SK-N-SH (cell line): Measurements from ENCODE around the gene ZNF777. TPM values are rescaled to one million over a fixed set of nuclear protein-coding genes. Genes with fewer than 3 reads are reported as not detected.

ENCODE experiments used
- CTCF ChIA-PET: fragments of 300-600, 350-600 bp; formaldehyde crosslinking; extraction: SDS; loops from one replicate; lab custom pipeline; 2021; lab: Yijun Ruan, JAX
- POLR2A ChIA-PET: fragments of 350-600 bp; sonication (Branson Sonifier 250); formaldehyde crosslinking; extraction: SDS; loops from one replicate; lab custom pipeline; 2020; ENCODE audit warnings: antibody characterized with exemption, inconsistent platforms; lab: Yijun Ruan, JAX
- DNase-seq: peaks from one replicate; pipeline ENCODE4 v3.0.0; 2012
- H2AFZ ChIP-seq: fragments of 200-600 bp; sonication (generic); 2 replicates; pipeline ENCODE4 v1.8.1; 2016; ENCODE audit warnings: antibody characterized with exemption, mild to moderate bottlenecking, low read depth
- H3F3A ChIP-seq: fragments of 200-600 bp; sonication (generic); replicated peaks from 2 replicates; pipeline ENCODE3; 2016; ENCODE audit warnings: antibody characterized with exemption, mild to moderate bottlenecking; ENCODE audit not compliant: insufficient read depth
- H3K27ac ChIP-seq, 2 experiments: fragments of 200-500 bp in 1 of 2; fragments of 200-600 bp in 1 of 2; sonication (Bioruptor generic) in 1 of 2; sonication (generic), shearing (Covaris generic) in 1 of 2; 2 replicates each; pipeline versions ENCODE4 v1.5.1 to v1.6.1; 2014 to 2016; ENCODE audit warnings: low read depth in 2 of 2, inconsistent platforms in 1 of 2, low read length in 1 of 2, mild to moderate bottlenecking in 1 of 2, mixed read lengths in 1 of 2
- H3K27me3 ChIP-seq: fragments of 200-600 bp; sonication (generic), shearing (Covaris generic); 2 replicates; pipeline ENCODE4 v1.6.1; 2016; ENCODE audit warnings: mixed run types; ENCODE audit not compliant: insufficient read depth
- H3K36me3 ChIP-seq, 2 experiments: fragments of 200-500 bp in 1 of 2; fragments of 200-600 bp in 1 of 2; sonication (Bioruptor generic) in 1 of 2; sonication (generic) in 1 of 2; replicated peaks in 1 of 2; 2 replicates each; pipeline versions ENCODE3 to v1.5.1; 2014 to 2016; ENCODE audit warnings: low read length in 1 of 2, mild to moderate bottlenecking in 1 of 2; ENCODE audit not compliant: insufficient read depth in 2 of 2, control insufficient read depth in 1 of 2
- H3K4me1 ChIP-seq, 2 experiments: fragments of 200-500 bp in 1 of 2; fragments of 200-600 bp in 1 of 2; sonication (Bioruptor generic) in 1 of 2; sonication (generic), shearing (Covaris generic) in 1 of 2; 2 replicates each; pipeline versions ENCODE4 v1.5.1 to v1.6.1; 2014 to 2016; ENCODE audit warnings: low read depth in 1 of 2, low read length in 1 of 2, mixed run types in 1 of 2; ENCODE audit not compliant: insufficient read depth in 2 of 2, control insufficient read depth in 1 of 2
- H3K4me2 ChIP-seq: fragments of 200-600 bp; sonication (generic), shearing (Covaris generic); 2 replicates; pipeline ENCODE4 v1.6.1; 2017; ENCODE audit warnings: mixed run types
- H3K4me3 ChIP-seq, 2 experiments: fragments of 200-500 bp in 1 of 2; fragments of 200-600 bp in 1 of 2; sonication (Bioruptor generic) in 1 of 2; sonication (generic), shearing (Covaris generic) in 1 of 2; 2 replicates each; pipeline versions ENCODE4 v1.5.1 to v1.8.1; 2014 to 2016; ENCODE audit warnings: low read depth in 2 of 2, inconsistent platforms in 1 of 2, low read length in 1 of 2, mild to moderate bottlenecking in 1 of 2, mixed read lengths in 1 of 2, moderate library complexity in 1 of 2
- H3K79me2 ChIP-seq: fragments of 200-600 bp; sonication (generic); 2 replicates; pipeline ENCODE4 v1.8.1; 2017; ENCODE audit warnings: mild to moderate bottlenecking; ENCODE audit not compliant: insufficient read depth
- H3K9ac ChIP-seq: fragments of 200-600 bp; sonication (generic); 2 replicates; pipeline ENCODE4 v1.6.1; 2017; ENCODE audit warnings: mixed run types
- H3K9me2 ChIP-seq: fragments of 200-600 bp; sonication (generic); 2 replicates; pipeline ENCODE4 v1.6.1; 2017; ENCODE audit warnings: mixed run types
- H3K9me3 ChIP-seq: fragments of 200-600 bp; sonication (generic); 2 replicates; pipeline ENCODE4 v1.6.1; 2017; ENCODE audit warnings: mixed run types, mild to moderate bottlenecking, moderate library complexity
- H4K20me1 ChIP-seq: fragments of 200-600 bp; sonication (generic); 2 replicates; pipeline ENCODE4 v1.6.1; 2017; ENCODE audit warnings: mild to moderate bottlenecking, mixed run types; ENCODE audit not compliant: insufficient read depth
- CHD2 ChIP-seq: fragments of 150-350 bp; IDR thresholded peaks from 2 replicates; pipeline ENCODE4 v1.6.1; 2018; ENCODE audit warnings: low read length; ENCODE audit not compliant: partially characterized antibody
- CTCF ChIP-seq: fragments of 200-600 bp; sonication (generic); IDR thresholded peaks from 2 replicates; pipeline ENCODE4 v1.6.1; 2017; ENCODE audit warnings: antibody characterized with exemption, mild to moderate bottlenecking, moderate library complexity
- ELF1 ChIP-seq: IDR thresholded peaks from 2 replicates; pipeline ENCODE4 v1.4.0; 2012
- EP300 ChIP-seq, 2 experiments: IDR thresholded peaks; 2 replicates each; pipeline versions ENCODE4 v1.4.0 to v1.6.1; 2012; ENCODE audit warnings: borderline replicate concordance in 1 of 2, low read depth in 1 of 2, low read length in 1 of 2
- EZH2phosphoT487 ChIP-seq: fragments of 200-600 bp; sonication (generic); IDR thresholded peaks from 2 replicates; pipeline ENCODE4 v1.6.1; 2017; ENCODE audit warnings: low read depth, mixed run types, mild to moderate bottlenecking, antibody characterized with exemption, moderate library complexity, borderline replicate concordance
- FOSL2 ChIP-seq: IDR thresholded peaks from 2 replicates; pipeline ENCODE4 v1.4.0; 2012; ENCODE audit warnings: low read depth, mild to moderate bottlenecking, moderate library complexity, borderline replicate concordance
- FOXM1 ChIP-seq: IDR thresholded peaks from 2 replicates; pipeline ENCODE4 v1.4.0; 2012; ENCODE audit warnings: low read depth, mild to moderate bottlenecking
- GATA2 ChIP-seq: sonication (generic); formaldehyde crosslinking; IDR thresholded peaks from 2 replicates; pipeline ENCODE4 v1.5.0; 2020; ENCODE audit warnings: mild to moderate bottlenecking, missing genetic modification reagents
- IRF3 ChIP-seq: fragments of 150-350 bp; IDR thresholded peaks from 2 replicates; pipeline ENCODE4 v1.6.1; 2016; ENCODE audit warnings: mild to moderate bottlenecking, low read depth, low read length
- MEF2A ChIP-seq: IDR thresholded peaks from 2 replicates; pipeline ENCODE4 v1.4.0; 2012; ENCODE audit warnings: low read depth, borderline replicate concordance
- NFIC ChIP-seq: IDR thresholded peaks from 2 replicates; pipeline ENCODE4 v1.4.0; 2012; ENCODE audit warnings: borderline replicate concordance
- NRF1 ChIP-seq: IDR thresholded peaks from 2 replicates; pipeline ENCODE4 v1.6.1; 2012; ENCODE audit warnings: low read depth, mild to moderate bottlenecking, low read length
- PBX3 ChIP-seq: IDR thresholded peaks from 2 replicates; pipeline ENCODE4; 2012
- POLR2AphosphoS5 ChIP-seq: IDR thresholded peaks from 2 replicates; pipeline ENCODE4 v1.6.1; 2012; ENCODE audit warnings: low read depth, low read length
- RCOR1 ChIP-seq: fragments of 150-350 bp; IDR thresholded peaks from 2 replicates; pipeline ENCODE4 v1.6.1; 2017; ENCODE audit warnings: antibody characterized with exemption, low read length
- TAF1 ChIP-seq: IDR thresholded peaks from 2 replicates; pipeline ENCODE4 v1.6.1; 2012; ENCODE audit warnings: low read depth, mild to moderate bottlenecking, low read length, moderate library complexity, borderline replicate concordance
- TCF12 ChIP-seq: IDR thresholded peaks from 2 replicates; pipeline ENCODE4 v1.4.0; 2012
- TEAD4 ChIP-seq: IDR thresholded peaks from 2 replicates; pipeline ENCODE4 v1.4.0; 2012; ENCODE audit warnings: mild to moderate bottlenecking, borderline replicate concordance; ENCODE audit not compliant: insufficient read depth
- USF1 ChIP-seq: IDR thresholded peaks from 2 replicates; pipeline ENCODE4 v1.4.0; 2012; ENCODE audit warnings: low read depth, borderline replicate concordance
- USF2 ChIP-seq: fragments of 150-350 bp; IDR thresholded peaks from 2 replicates; pipeline ENCODE4 v1.6.1; 2017; ENCODE audit warnings: antibody characterized with exemption, low read length, low read depth, borderline replicate concordance
- YY1 ChIP-seq: IDR thresholded peaks from 2 replicates; pipeline ENCODE4 v1.4.0; 2012; ENCODE audit warnings: low read depth, mild to moderate bottlenecking
- ZBTB33 ChIP-seq: IDR thresholded peaks from 2 replicates; pipeline ENCODE4 v1.4.0; 2012; ENCODE audit warnings: low read depth, borderline replicate concordance
- WGBS: methylation state at CpG from one replicate; pipeline ENCODE4 v1.1.6; 2017; ENCODE audit warnings: low lambda C conversion rate; 5-methylcytosine and 5-hydroxymethylcytosine counted together
- polyA plus RNA-seq, 3 experiments: library from polyadenylated mRNA; depleted of rRNA; stranded (reverse); fragments of >200 nt; gene quantifications; 2 replicates each; pipeline ENCODE4 v1.2.3, GENCODE V29; 2012

The ZNF777 gene
- polyA plus RNA-seq, 1 of the 3 experiments (the other 2 are of a cell fraction): 6.2 TPM

GRCh38 chr7:149443523-149443922 lies 17.3 kb downstream of the ZNF777 start:
- Histone ChIP-seq H3K36me3 (peaks cover 47 to 66% of the 10 kb centered on the region in 2 experiments), H3K79me2 (peaks cover 7% of the 10 kb centered on the region; the same call in 1 of the 2 replicates), H3F3A (peaks cover 6% of the 10 kb centered on the region), H2AFZ (no peak overlapping the region), H3K4me3 (no peak overlapping the region), H3K4me1 (no peaks in the 10 kb centered on the region), H3K27me3 (no peaks in the 10 kb centered on the region), H3K9me3 (no peaks in the 10 kb centered on the region), H3K9me2 (no peaks in the 10 kb centered on the region), H3K4me2 (no peak overlapping the region), H4K20me1 (no peaks in the 10 kb centered on the region), H3K9ac (no peak overlapping the region), H3K27ac (no peak overlapping the region)
- TF ChIP-seq FOXM1: no peak
- no peak for TF ChIP-seq NRF1
- TF ChIP-seq GATA2: no peak
- no peak for TF ChIP-seq CTCF
- TF ChIP-seq TEAD4: no peak
- no peak for TF ChIP-seq IRF3
- no peak for TF ChIP-seq USF2
- no peak for TF ChIP-seq TCF12
- ChIA-PET CTCF (interaction anchor here (1.4 to 1.5 kb wide), 3 partner anchors 17 to 296 kb away, joined by 3 to 4 read pairs (median 4); partner anchors contain the start of gene ZNF398), POLR2A (no interaction called here)
- 97% methylated on average over 7 of the region's 7 CpGs for WGBS
- no peak for DNase-seq

- Histone ChIP-seq H3K9me2 (no peaks in the 10 kb centered on the region), H4K20me1 (no peaks in the 10 kb centered on the region), H3K27ac (no peak overlapping the region), H3F3A (peaks cover 6% of the 10 kb centered on the region), H3K79me2 (peaks cover 7% of the 10 kb centered on the region; the same call in 1 of the 2 replicates), H3K4me1 (no peaks in the 10 kb centered on the region), H3K27me3 (no peaks in the 10 kb centered on the region), H3K4me2 (no peak overlapping the region), H3K4me3 (no peak overlapping the region), H3K9me3 (no peaks in the 10 kb centered on the region), H3K36me3 (peaks cover 46 to 67% of the 10 kb centered on the region in 2 experiments), H2AFZ (no peak overlapping the region), H3K9ac (no peak overlapping the region)
- ChIA-PET CTCF (interaction anchor here (1.5 kb wide), 1 partner anchor 17 kb away, joined by 4 read pairs; no protein-coding TSS in a partner anchor), POLR2A (no interaction called here)
- TF ChIP-seq YY1: no peak
- TF ChIP-seq EP300 (IDR thresholded peaks at IDR 0.05; ENCODE audit: borderline replicate concordance in 1 of 2, low read depth in 1 of 2, low read length in 1 of 2): no peak
- no peak for TF ChIP-seq ELF1
- TF ChIP-seq TAF1: no peak
- no peak for TF ChIP-seq NFIC
- TF ChIP-seq POLR2AphosphoS5: no peak
- TF ChIP-seq EZH2phosphoT487: no peak
- no peak for TF ChIP-seq RCOR1
- no peak for TF ChIP-seq ZBTB33
- no peak for TF ChIP-seq FOSL2
- no peak for TF ChIP-seq CHD2
- no peak for TF ChIP-seq USF1
- no peak for TF ChIP-seq MEF2A
- TF ChIP-seq PBX3: no peak
- DNase-seq: no peak
- 96% methylated on average over 3 of the region's 3 CpGs for WGBS
These were observed 17.9 kb downstream of the ZNF777 start for GRCh38 chr7:149442924-149443323.
